ENCODE data around the gene VWA5B1.
"Not testable (repeated sequence)": the region's sequence is repeated elsewhere in the genome, so short reads cannot be mapped to it uniquely, and the experiment has no call there.

Gene VWA5B1, protein sequence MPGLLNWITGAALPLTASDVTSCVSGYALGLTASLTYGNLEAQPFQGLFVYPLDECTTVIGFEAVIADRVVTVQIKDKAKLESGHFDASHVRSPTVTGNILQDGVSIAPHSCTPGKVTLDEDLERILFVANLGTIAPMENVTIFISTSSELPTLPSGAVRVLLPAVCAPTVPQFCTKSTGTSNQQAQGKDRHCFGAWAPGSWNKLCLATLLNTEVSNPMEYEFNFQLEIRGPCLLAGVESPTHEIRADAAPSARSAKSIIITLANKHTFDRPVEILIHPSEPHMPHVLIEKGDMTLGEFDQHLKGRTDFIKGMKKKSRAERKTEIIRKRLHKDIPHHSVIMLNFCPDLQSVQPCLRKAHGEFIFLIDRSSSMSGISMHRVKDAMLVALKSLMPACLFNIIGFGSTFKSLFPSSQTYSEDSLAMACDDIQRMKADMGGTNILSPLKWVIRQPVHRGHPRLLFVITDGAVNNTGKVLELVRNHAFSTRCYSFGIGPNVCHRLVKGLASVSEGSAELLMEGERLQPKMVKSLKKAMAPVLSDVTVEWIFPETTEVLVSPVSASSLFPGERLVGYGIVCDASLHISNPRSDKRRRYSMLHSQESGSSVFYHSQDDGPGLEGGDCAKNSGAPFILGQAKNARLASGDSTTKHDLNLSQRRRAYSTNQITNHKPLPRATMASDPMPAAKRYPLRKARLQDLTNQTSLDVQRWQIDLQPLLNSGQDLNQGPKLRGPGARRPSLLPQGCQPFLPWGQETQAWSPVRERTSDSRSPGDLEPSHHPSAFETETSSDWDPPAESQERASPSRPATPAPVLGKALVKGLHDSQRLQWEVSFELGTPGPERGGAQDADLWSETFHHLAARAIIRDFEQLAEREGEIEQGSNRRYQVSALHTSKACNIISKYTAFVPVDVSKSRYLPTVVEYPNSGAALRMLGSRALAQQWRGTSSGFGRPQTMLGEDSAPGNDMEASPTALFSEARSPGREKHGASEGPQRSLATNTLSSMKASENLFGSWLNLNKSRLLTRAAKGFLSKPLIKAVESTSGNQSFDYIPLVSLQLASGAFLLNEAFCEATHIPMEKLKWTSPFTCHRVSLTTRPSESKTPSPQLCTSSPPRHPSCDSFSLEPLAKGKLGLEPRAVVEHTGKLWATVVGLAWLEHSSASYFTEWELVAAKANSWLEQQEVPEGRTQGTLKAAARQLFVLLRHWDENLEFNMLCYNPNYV

DNA sequence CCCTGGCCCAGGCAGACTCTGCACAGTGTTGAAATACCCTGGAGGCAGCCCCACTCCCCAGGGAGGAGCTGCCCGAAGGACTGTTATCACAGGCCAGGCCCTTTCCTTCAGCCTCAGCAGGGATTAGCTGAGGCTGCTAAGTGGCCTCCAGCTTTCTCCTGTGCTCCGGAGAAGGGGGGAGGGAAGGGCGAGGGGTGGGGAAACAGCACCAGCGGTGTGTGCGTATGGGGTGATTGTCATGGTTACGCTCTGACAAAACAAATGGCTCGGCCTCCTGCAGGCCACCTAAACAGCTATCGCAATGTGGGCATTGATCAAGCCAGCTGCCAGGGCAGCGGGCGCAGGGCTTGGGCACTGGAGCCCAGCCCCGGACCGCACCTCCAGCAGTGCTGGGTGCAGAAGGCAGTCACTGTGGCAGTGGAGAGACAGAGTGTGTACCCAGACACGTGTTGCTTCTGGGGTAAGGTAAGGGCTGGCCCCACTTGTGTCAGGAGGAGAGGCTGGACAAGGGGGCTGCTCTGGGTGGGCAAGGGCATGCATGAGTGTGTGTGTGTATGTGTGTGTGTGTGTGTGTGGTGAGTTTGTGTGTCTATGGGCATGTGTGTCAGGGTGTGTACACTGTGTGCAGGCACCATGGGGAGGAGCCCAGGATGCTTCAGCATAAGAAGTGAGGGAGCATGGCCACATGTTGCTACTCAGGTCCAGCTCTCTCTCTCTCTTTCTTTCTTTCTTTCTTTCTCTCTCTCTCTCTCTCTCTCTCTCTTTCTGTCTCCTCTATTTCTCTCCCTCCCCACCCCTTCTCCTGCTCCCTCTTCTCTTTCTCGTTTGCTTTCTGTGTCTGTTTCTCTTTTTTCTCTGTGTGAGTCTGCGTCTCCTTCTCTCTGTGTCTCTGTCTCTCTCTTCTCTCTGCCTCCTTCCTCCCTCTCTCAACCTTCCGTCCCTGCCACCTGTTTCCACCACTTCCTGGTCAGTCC is at the start of gene VWA5B1:
Gene VWA5B1, plus strand, starts transcription at position 252 of the 974 bp plus-strand sequence. CDS start 19,727 bp downstream, outside the sequence.
- DNase-seq: no peak

DNA sequence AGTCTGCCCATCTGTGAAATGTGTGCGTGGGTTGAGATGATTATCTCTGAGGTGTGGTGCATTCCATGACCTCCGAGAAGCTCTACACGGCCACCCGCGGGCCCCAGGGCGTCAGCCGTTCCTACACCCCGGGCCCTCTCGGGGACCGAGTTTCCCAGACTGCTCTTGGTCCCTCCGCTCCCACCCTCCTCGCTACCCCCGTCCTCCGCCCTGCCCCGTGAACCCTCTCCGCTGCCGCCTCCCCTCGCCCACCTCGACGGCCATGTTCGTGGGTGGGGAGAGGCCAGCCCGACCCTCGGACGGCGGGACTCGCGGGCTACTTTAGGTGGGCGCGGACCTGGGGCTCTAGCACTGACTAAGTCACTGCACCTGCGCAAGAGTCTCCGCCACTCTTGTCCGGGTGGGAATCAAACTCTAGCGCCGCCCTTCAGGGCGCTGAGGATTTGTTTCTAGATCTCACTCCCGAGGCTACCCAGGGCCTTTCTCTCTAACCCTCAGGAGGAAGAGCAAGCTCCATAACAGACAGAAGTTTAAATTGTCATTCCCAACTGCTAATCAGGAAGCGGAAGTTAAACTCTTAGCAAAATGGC is 47.7 kb upstream of the VWA5B1 start:
- no peak for DNase-seq

DNA sequence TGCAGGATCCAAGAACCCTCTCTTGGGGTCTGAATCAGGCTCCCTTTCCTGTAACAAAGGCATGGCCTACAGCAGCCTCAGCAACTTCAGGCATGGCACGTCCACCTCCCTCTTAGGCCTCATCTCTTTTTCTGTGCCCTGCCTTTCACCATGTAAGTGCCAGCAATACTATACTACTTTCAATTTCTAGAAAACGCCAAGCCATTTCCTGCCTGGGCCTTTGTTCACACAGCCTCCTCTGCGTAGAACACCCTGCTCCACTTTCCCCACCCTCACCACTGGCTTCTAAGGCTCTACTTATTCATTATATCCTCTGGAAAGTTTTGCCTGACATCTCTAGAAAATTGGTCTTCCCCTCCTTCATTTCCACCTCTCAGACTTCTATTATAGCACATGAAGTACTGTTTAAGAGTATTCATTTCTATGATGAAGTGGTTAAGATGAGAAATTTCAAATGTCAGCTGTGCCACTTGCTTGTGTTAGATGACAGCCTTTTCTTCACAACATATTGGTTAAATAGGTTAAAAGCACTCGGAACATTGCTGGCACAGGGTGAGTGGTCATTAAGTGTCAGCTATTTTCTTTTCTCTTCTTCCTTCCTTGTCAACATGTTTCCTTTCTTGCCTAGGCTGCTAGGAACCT is 41.6 kb upstream of the VWA5B1 start:
- no peak for DNase-seq

DNA sequence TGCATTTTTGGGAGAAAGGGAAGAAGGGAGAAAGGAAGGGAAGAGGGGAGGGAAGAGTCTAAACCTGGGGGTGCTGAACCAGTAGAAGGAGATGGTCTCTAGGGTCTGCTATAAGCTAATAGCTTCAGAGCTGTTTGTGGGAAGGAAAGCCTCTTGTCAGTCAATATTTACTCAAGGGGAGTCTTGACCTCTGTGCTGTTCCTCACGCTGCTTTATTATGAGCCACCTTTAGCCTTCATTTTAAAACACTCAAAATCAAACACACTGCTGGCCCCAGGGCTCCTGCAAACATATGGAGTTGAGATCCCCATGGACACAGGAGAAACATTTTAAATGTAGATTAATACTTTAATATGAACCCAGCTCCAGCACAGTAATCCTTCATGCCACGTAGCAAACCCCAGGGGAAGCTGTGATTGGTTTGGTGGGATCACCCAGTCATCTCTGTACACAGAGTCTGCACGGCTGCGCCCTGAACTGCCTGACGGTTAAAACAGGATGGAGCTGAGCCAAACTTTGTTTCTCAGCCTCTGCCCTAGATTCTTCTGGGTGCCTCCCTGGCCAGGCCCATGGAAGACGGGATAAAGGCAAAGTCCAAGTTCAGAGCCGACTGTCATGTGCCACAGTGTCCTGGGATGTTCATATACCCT is 40.2 kb upstream of the VWA5B1 start:
- no peak for DNase-seq

DNA sequence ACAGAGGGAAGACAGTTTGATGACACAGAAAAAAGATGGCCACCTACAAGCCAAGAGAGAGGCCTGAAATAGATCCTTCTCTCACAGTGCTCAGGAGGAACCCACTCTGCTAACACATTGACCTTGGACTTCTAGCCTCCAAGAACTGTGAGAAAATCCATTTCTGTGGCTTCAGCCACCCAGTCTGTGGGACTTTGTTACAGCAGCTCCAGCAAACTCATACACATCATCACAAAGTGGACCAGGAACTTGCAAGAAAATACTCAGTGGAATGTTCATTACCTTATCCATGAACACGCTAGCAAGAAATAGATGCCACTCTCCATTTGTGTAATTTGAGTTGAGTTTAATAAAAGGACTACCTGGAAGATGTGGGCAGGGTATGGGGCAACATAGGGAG is 38.1 kb upstream of the VWA5B1 start:
- DNase-seq: no peak

DNA sequence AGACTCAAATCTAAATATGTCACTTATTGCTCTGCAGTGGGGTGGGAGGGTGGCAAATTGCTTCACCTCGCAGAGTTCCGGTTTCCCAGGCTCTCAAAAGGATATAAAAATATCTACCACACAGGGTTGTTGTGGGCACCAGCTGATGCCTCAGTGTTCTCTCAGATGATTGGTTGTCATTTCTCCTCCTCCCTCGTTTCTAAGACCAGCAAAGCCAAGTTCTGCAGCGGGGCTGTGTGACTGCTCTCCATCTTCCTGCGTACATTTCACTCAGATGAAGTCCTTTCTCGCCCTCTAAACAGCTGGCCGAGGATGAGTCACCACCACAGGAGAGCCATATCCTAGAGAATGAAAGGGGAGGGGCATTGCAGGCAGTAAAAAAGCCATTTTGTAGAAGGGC is 35.0 kb upstream of the VWA5B1 start:
- no peak for DNase-seq

DNA sequence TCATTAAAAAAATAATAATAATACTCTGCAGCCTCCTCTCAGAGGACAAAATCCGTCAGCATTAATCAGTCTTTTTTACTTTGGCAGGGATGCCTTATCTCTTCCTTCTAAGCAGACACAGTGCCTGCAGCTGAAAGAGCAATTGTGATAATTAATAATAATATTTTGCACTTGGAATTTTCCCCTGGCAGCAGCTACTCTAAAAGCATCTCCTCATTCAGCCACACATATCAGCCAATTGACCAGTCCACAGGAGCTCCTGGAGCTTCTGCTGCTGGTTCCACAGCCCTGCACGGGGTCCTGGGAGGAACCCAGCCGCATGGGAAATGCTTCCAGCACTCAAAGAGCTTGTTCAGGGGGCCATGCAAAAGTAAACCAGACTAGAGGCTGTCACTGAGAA is 31.0 kb upstream of the VWA5B1 start:
- no peak for DNase-seq

DNA sequence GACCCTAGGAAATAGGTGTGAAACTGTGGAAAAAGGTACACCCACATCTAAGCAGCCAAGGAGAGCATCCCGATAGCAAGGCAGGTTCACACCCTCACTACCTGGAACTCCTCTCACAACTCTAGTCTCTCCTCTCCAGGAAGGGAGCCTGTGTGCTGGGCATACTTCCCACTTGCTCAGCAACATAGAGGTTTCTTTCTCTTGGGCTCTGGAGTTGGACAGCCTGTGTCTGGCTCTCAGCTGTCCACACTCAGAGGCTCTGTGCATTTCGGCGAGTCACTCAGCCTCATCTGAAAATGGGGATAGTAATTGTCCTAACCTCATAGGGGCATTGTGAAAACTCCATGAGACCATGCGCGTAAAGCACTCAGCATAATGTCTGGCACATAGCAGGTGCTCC is 29.6 kb upstream of the VWA5B1 start:
- no peak for DNase-seq

DNA sequence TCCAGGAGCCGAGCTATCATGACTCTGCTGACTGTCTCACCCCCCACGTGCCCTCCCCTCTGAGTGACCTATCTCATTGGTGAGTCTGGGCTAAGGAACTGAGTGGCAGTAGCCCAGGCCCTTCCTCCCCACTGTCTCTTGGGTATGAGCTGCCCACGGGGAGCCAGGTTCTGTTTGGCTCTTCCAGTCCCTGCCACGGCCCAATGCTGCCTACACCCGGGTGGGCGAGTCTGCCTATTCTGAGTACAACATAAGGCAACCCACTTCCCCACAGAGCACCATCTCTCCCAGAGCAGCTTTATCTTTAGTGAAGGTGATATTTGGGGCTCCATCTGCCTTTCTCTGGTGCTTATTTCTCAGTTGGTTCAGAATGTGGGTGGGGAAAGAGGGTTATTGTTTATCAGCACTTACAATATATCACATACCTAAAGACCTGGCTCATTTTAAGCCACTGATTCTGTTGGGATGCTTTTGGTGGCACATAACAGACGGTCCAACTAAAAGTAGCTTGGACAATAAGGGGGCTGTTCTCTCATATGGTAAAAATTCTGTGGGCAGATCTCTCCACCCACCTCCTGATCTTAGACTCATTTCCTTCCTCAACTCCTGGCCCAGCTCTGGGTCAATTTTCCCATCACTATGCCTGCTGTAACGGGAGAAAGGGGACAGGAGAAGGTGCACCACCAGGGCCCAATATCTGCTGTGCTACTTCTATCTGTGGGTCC is 27.7 kb upstream of the VWA5B1 start:
- DNase-seq: no peak

DNA sequence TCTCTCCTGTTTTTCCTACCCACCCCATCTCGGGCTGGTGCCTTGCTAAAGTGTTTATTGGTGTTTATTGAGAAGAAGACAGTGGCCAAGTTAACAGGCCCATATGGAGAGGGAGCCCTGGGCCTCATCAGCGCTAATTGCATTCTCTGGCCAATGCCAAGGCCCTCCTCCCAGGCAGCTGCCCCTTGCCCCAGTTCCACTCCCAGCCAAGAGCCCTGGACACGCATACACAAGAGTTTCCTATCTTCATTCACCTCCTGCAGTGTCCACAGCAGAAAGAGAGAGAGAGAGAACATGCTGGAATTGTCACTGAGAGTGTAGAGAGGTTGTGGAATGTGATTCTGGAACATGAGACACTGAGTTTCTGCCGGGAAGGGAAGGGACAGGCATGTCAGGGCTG is 25.4 kb upstream of the VWA5B1 start:
- DNase-seq: no peak

DNA sequence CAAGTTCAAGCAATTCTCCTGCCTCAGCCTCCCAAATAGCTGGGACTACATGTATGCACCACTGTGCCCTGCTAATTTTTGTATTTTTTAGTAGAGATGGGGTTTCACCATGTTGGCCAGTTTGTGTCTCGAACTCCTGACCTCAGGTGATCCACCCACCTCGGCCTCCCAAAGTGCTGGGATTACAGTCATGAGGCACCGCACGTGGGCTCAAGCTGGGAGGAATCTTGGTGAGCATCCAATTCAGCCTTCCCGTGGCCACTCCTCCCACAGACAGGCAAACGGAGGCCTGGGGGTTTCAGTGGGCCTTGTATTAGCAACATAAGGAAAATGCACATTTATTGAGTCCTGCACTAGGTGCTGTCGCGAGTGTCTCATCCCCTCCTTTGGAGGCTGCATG is 24.5 kb upstream of the VWA5B1 start:
- DNase-seq: no peak

DNA sequence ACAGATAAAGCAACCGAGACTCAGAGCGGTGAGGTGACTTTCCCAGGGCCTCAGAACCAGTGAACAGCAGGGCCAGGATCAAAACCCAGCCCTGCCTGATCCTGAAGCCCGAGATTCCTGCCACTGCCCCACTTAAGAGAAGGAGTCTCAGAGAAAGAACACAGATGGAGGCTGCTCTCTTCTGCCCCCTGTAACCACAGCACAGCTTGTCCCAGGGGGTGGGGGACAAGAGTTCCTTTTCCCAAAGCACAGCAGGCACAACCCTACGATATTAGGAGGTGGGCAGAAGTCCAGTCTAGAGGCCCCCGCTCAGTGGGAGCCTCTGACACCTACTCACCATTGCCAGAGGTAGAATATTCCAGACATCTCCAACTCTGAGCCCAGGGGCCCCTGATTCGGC is 24.0 kb upstream of the VWA5B1 start:
- DNase-seq: no peak

DNA sequence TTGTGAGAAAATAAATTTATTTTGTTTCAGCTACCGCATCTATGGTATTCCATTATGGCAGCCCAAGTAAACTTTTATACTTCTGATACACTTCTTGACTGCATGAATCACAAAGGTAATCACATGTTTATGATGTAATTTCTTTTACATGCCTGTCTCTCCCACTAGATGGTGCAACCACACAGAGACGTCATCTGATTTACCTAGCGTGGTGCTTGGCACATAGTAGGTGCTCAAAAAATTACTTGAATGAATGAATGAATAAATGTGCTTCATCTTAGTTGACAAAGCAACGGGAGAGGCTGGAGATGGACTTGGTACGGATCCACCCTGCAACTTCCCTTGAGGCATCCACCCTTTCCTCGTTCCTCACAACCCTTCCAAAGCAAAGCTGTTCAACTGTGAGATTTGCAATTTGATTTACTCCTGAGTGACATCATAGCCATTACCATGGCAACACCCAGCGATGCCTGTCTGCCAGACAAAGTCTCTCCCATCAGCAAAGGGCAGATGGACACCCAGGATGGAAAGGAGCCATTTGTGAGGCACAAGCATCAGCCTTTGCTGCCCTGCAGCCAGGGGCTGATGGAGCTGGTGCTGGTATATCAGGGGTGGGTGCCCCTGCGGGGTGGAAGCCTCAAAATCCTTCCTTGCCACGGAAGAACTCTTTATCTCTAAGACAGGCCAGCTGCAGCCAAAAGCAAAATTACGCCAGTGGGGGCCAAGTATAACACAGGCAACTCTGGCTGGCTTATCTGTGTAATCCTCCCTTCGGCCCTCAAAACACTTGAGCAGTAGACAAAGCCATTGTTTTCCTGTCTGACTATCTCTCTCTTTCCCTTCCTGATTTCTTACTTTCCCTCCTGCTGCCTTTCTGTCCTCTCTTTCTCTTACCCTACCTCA is 18.9 kb upstream of the VWA5B1 start:
- DNase-seq: no peak

DNA sequence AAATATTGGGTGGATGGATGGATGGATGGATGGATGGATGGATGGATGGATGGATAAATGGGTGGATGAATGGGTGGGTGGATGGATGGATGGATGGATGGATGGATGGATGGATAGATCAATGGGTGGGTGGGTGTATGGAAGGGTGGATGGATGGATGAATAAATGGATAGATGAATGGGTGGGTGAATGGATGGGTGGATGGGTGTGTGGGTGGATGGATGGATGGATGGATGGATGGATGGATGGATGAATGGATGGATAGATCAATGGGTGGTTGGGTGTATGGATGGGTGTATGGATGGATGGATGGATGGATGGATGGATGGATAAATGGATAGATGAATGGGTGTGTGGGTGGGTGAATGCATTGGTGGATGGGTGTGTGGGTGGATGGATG is 17.0 kb upstream of the VWA5B1 start:
- not testable (repeated sequence) for DNase-seq

DNA sequence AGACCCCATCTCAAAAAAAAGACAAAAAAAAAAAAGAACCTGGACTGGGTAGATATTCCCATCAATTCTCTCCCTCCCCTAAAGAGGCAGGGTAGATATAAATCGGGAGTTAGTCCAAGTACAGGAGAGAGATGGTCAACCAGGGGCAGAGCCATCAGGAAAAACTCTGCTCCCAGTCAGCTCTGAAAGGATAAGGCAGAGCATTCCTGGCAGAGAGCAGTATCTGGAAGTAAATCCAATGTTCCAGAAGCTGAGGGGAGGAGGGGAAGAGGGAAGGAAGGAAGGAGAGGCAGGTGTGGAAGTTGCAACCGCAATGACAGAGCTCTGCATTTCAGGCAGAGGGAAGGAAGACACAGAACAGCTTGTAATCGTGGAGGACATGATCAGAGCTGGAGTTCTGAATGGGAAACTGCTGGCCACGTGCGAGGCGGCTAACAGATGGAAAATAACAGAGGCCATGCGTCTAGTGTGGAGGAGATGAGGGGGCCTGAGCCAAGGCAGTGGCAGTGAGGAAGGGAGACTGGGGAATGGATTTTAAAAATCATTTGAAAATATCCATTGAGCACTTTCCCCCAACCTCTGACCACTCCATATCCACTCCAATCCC is 15.3 kb upstream of the VWA5B1 start:
- DNase-seq: no peak

DNA sequence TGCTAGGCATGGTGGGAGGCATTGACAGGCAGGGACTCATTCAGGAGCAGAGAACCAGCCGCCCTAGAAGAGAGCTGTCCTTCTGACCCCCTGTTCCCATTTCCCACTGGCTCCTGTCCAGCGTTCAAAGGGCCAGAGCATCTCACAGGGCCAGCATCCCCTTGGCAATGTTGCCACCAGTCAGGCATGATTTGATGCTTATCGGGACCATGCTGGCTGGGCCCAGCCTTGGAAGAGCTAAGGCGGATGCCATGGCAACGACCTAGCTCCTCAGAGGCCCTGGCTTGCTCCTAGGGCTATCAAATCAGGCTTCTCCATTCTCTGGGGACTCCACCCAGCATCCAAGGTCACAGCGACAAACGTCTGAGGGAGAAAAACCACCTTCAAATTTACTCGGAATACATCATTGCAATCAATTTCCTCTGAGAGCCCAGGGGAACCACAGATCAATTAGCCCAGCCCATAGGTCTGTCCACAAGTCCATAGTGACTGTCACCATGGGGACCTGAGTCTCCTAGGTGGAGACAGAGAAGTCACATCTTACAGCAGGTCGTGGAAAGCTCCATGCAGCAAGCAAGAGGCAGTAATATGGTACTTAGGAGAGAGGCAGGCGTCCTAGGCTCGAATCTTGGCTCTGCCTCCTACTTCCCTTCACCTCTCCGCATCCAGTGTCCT is 14.1 kb upstream of the VWA5B1 start:
- DNase-seq: no peak

DNA sequence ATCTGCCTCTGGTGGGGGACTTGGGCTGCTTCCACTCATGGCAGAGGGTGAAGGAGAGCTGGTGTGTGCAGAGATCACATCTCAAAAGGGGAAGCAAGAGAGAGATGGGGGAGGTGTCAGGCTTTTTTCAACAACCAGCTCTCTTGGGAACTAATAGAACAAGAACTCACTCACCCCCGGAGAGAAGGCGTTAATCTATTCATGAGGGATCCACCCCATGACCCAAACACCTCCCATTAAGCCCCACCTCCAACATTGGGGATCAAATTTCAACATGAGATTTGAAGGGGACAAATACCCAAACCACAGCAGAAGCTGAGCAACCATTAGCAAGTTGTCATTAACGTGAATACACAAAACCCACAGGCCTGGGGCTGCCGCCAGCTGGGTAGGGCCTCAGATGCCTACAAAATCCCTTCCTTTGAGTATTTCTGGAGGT is 12.0 kb upstream of the VWA5B1 start:
- no peak for DNase-seq

DNA sequence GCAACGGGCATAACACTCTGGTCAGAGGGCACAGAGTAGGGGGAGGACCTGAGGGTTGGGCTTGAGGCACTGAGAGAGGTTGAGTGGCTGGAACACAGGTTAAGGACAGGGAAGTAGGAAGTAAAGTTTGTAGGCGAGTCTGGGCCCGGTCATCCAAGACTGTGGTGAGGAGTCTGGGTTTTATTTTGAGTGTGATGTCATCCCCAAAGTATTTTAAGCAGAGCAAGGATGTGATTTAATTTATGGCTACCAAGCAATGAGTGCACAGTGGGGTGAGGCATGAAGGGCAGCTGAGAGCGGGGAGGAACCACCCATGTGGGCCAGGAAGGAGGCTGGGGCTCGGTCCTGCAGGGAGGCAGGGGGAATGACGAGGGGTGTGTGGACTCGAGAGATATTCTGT is 11.2 kb upstream of the VWA5B1 start:
- no peak for DNase-seq
